HEK293T (cell line): Measurements from ENCODE around the gene MYOZ3.

Experiments used
- CTCF ChIA-PET: fragments of 350-600 bp; formaldehyde crosslinking; extraction: SDS; loops from one replicate; lab custom pipeline; 2021; ENCODE audit warnings: antibody characterized with exemption, inconsistent platforms; lab: Yijun Ruan, JAX
- POLR2A ChIA-PET: fragments of 350-600 bp; formaldehyde crosslinking; extraction: SDS; loops from one replicate; lab custom pipeline; 2020; ENCODE audit warnings: antibody characterized with exemption, inconsistent platforms; lab: Yijun Ruan, JAX
- DNase-seq: peaks from one replicate; pipeline ENCODE4 v3.0.0; 2012; ENCODE audit warnings: mixed read lengths; ENCODE audit errors: extremely low spot score
- ARNT ChIP-seq: fragments of 450-650 bp; IDR thresholded peaks from 2 replicates; pipeline ENCODE4 v1.6.1; 2017; ENCODE audit warnings: mild to moderate bottlenecking
- BHLHE40 ChIP-seq: fragments of 450-650 bp; IDR thresholded peaks from 2 replicates; pipeline ENCODE4 v1.6.1; 2016; ENCODE audit warnings: mild to moderate bottlenecking, moderate library complexity, borderline replicate concordance
- CTBP1 ChIP-seq: fragments of 450-650 bp; IDR thresholded peaks from 2 replicates; pipeline ENCODE4 v1.6.1; 2016; ENCODE audit warnings: borderline replicate concordance
- ELF4 ChIP-seq: fragments of 450-650 bp; IDR thresholded peaks from 2 replicates; pipeline ENCODE4 v1.6.1; 2017; ENCODE audit warnings: antibody characterized with exemption
- FOXA1 ChIP-seq: fragments of 450-650 bp; IDR thresholded peaks from 2 replicates; pipeline ENCODE4 v1.6.1; 2016; ENCODE audit warnings: mild to moderate bottlenecking
- FOXK2 ChIP-seq: fragments of 450-650 bp; IDR thresholded peaks from 2 replicates; pipeline ENCODE4 v1.6.1; 2016; ENCODE audit warnings: mild to moderate bottlenecking
- FOXM1 ChIP-seq: fragments of 450-650 bp; IDR thresholded peaks from 2 replicates; pipeline ENCODE4 v1.6.1; 2017; ENCODE audit warnings: mild to moderate bottlenecking, borderline replicate concordance
- HDGF ChIP-seq: fragments of 450-650 bp; IDR thresholded peaks from 2 replicates; pipeline ENCODE4 v1.6.1; 2017; ENCODE audit warnings: antibody characterized with exemption, borderline replicate concordance
- L3MBTL2 ChIP-seq: fragments of 450-650 bp; conservative IDR thresholded peaks from 2 replicates; pipeline ENCODE4 v1.6.1; 2016; ENCODE audit warnings: mild to moderate bottlenecking
- LEF1 ChIP-seq: fragments of 450-650 bp; IDR thresholded peaks from 2 replicates; pipeline ENCODE4 v1.6.1; 2017; ENCODE audit warnings: mild to moderate bottlenecking, borderline replicate concordance
- NFRKB ChIP-seq: fragments of 450-650 bp; IDR thresholded peaks from 2 replicates; pipeline ENCODE4 v1.6.1; 2016; ENCODE audit warnings: mild to moderate bottlenecking, moderate library complexity
- SP1 ChIP-seq: fragments of 450-650 bp; IDR thresholded peaks from 2 replicates; pipeline ENCODE4 v1.6.1; 2017
- SUZ12 ChIP-seq: fragments of 450-650 bp; IDR thresholded peaks from 2 replicates; pipeline ENCODE4 v1.6.1; 2016; ENCODE audit warnings: mild to moderate bottlenecking
- TARDBP ChIP-seq: fragments of 450-650 bp; IDR thresholded peaks from 2 replicates; pipeline ENCODE4 v1.6.1; 2016
- ZNF384 ChIP-seq: fragments of 450-650 bp; IDR thresholded peaks from 2 replicates; pipeline ENCODE4 v1.6.1; 2016
- TF ChIP-seq, protein P1 (sequence below): fragments of 450-650 bp; IDR thresholded peaks from 2 replicates; pipeline ENCODE4 v1.6.1; 2016

The MYOZ3 gene

DNA sequence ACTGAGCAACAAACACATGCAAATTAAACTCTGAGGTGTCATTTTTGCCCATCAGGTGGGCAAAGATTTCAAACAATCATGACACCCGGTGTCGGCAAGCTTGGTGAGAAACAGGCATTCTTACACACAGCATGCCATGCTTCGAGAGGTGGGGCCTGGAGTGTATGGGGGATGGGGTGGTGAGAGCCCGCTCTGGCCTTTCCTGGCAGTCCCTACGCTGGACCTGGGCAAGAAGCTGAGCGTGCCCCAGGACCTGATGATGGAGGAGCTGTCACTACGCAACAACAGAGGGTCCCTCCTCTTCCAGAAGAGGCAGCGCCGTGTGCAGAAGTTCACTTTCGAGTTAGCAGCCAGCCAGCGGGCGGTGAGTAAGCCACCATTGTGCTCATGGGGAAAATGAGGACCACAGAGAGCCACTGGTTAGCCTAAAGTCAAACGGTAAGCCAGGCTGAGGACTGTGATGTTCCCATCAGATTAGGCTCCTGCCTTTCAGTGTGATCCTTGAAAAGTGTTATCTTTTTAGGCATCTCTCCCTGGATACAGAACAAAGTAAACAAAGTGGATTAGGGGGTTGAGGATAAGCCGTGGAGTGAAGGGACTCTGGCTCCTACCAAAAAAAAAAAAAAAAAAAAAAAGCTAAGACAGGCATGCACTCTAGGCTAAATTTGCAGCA is 9.4 kb downstream of the MYOZ3 start:
- POLR2A ChIA-PET = no interaction called here
- no peak for TF ChIP-seq L3MBTL2
- TF ChIP-seq HDGF = no peak
- no peak for DNase-seq
- CTCF ChIA-PET = no interaction called here

DNA sequence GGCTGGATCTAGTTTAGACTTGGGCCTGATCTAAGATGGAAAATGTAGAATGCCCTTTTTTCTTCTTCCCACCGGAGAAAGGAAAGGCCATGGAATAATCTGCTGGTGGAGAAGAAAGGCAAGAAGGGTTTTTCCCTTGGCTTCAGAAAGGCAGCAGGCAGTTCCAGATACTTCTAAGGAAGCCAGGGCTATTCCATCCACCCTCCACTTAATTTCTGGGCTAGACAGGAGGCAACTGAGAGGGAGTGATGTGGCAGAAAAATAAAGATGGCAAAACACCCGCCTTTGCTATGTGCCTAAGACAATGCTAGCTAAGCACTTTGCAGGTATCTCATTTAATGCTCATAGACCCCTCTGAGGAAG is 9.9 kb downstream of the MYOZ3 start:
- POLR2A ChIA-PET = no interaction called here
- CTCF ChIA-PET = no interaction called here
- DNase-seq = no peak
- no peak for TF ChIP-seq ZNF384
- no peak for TF ChIP-seq ELF4
- TF ChIP-seq L3MBTL2 = no peak
- no peak for TF ChIP-seq BHLHE40
- TF ChIP-seq FOXM1 = no peak
- no peak for TF ChIP-seq LEF1
- no peak for TF ChIP-seq SP1
- TF ChIP-seq ARNT = no peak
- TF ChIP-seq FOXK2 = no peak

DNA sequence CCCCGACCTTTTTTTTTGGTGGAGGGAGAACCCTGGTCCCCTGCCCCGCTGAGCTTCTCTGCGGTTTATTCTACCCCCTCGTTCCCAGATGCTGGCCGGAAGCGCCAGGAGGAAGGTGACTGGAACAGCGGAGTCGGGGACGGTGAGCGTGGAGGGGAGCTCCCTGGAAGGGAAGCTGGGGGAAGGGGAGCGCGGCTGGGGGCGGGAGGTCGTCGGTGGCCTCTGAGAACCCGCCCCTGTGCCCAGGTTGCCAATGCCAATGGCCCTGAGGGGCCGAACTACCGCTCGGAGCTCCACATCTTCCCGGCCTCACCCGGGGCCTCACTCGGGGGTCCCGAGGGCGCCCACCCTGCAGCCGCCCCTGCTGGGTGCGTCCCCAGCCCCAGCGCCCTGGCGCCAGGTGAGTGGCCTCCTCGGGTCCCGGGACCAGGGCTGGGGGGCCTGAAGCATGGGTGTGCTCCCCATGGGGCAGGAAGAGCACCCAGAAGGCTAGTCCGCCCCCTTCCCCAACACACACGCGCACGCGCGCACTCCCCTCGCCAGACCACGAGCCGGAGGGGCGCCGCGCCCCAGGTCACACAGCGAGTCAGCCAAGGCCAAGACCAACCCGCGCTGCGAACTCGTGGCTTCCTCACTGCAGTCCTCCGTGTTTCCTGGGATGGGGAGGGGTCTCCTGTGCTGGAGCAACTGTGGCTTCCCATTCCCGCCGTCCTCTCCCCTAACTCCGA is 10.6 kb downstream of the MYOZ3 start:
- CTCF ChIA-PET = no interaction called here
- DNase-seq = no peak
- POLR2A ChIA-PET = no interaction called here
- TF ChIP-seq BHLHE40 (no peak), SP1 (no peak), CTBP1 (no peak), HDGF (no peak), L3MBTL2 (no peak)
- TF ChIP-seq, protein P1, sequence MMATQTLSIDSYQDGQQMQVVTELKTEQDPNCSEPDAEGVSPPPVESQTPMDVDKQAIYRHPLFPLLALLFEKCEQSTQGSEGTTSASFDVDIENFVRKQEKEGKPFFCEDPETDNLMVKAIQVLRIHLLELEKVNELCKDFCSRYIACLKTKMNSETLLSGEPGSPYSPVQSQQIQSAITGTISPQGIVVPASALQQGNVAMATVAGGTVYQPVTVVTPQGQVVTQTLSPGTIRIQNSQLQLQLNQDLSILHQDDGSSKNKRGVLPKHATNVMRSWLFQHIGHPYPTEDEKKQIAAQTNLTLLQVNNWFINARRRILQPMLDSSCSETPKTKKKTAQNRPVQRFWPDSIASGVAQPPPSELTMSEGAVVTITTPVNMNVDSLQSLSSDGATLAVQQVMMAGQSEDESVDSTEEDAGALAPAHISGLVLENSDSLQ = no peak

DNA sequence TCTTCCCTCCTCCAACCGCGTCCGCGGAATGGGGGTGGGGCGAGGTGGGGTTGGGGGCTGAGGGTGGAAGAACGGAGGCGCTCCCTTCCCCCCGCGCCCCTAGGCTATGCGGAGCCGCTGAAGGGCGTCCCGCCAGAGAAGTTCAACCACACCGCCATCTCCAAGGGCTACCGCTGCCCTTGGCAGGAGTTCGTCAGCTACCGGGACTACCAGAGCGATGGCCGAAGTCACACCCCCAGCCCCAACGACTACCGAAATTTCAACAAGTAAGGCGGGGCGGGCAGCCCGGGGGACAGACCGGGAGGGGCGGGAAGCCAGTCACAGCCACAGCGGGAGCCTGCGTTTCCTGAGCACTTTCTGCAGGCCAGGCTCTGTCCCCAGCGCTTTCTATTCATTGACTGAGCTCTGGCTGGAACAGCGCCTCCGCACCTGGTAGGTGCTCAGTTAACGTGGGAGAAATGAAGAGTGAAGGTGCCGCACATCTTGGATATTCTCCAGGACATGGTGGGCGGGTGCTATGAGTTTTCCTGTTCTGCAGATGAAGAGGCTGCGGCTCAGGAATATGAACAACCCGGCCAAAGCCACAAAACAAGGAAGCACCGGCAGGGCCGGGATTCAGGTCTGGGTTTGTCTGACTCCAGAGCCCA is 11.3 kb downstream of the MYOZ3 start:
- DNase-seq = no peak
- ChIA-PET POLR2A (no interaction called here), CTCF (no interaction called here)
- TF ChIP-seq, protein P1 = no peak
- TF ChIP-seq FOXK2 (no peak), NFRKB (no peak), SP1 (no peak), BHLHE40 (no peak), TARDBP (no peak)

DNA sequence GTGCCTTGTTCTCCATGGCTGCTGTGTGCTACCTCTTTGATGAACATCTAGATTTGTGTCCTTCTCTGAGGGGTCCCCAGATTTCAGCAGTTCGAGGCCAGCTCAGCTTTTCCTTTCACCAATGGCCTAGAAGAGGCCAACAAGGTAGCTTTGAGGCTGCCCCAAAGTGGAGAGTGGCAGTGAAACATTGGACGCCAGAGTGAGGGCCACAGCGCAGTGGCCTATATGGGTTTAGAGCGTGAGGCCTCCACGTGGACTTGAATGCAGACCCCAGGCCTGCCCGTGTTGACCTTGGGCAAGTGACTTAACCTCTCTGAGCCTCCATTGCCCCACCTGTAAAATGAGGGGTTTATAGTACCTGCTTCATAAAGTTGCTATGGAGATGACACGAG is 11.8 kb downstream of the MYOZ3 start:
- no peak for TF ChIP-seq L3MBTL2
- no peak for TF ChIP-seq ELF4
- TF ChIP-seq, protein P1 = no peak
- TF ChIP-seq HDGF = no peak
- no peak for TF ChIP-seq NFRKB
- TF ChIP-seq SUZ12 = no peak
- no peak for TF ChIP-seq FOXK2
- TF ChIP-seq BHLHE40 = no peak
- no peak for TF ChIP-seq CTBP1
- no peak for TF ChIP-seq LEF1
- TF ChIP-seq FOXA1 = no peak
- DNase-seq = no peak
- CTCF ChIA-PET = no interaction called here
- POLR2A ChIA-PET = interaction anchor here (0.7 to 1.6 kb wide), 3 partner anchors 12 to 28 kb away, joined by 3 to 10 read pairs (median 8); partner anchors contain the start of genes MYOZ3 and RBM22

DNA sequence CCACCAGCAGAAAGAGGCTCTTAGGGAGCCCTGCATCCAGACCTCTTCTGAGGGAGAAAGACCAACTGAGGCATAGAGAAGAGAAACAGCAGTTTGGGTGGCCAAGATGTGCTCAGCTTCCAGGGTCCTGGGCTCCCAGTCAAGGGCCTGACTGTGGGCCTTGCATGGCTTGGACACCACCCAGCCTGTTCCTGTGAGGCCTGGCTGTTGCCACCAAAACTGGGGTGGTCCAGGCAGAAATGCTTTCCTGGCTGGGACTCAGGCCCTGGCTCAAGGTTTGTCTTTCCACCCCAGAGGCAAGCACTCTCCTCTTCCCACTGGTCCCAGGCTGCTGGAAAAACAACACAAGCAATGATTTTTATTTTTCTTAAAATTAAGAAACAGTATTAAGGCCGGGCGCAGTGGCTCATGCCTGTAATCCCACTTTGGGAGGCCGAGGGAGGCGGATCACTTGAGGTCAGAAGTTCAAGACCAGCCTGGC is 13.3 kb downstream of the MYOZ3 start:
- TF ChIP-seq NFRKB (no peak), CTBP1 (no peak), ZNF384 (no peak), FOXM1 (no peak), SP1 (no peak), ARNT (no peak), SUZ12 (no peak), TARDBP (no peak), BHLHE40 (no peak), FOXK2 (no peak), HDGF (no peak), FOXA1 (no peak), L3MBTL2 (no peak), LEF1 (no peak), ELF4 (no peak)
- TF ChIP-seq, protein P1 = no peak
- POLR2A ChIA-PET = interaction anchor here (1.5 to 1.6 kb wide), 3 partner anchors 17 to 26 kb away, joined by 6 to 10 read pairs (median 8); partner anchors contain the start of gene RBM22
- CTCF ChIA-PET = no interaction called here
- DNase-seq = no peak
